GM06990 (cell line): ENCODE data around the gene CDH24.

Experiments used
- DNase-seq: peaks from one replicate; pipeline ENCODE4 v3.0.0-alpha.2; 2011; ENCODE audit not compliant: insufficient read length; ENCODE audit errors: extremely low read depth
- H3K27me3 ChIP-seq: replicated peaks from 2 replicates; pipeline ENCODE4 v1.6.0; 2011; ENCODE audit warnings: low read length; ENCODE audit not compliant: control insufficient read depth, insufficient read depth
- H3K36me3 ChIP-seq: 2 replicates; pipeline ENCODE4 v1.5.1; 2011; ENCODE audit warnings: low read length; ENCODE audit not compliant: control insufficient read depth, insufficient read depth
- H3K4me3 ChIP-seq: replicated peaks from 2 replicates; pipeline ENCODE4 v1.5.1; 2011; ENCODE audit warnings: low read depth, mild to moderate bottlenecking, control low read depth, low read length
- TF ChIP-seq, protein P1 (sequence below): IDR thresholded peaks from 2 replicates; pipeline ENCODE4 v1.5.1; 2011; ENCODE audit warnings: low read length, control low read depth, mild to moderate bottlenecking, inconsistent platforms; ENCODE audit not compliant: insufficient read depth, poor library complexity, severe bottlenecking

Gene CDH24

GRCh38 chr14:23023795-23024152 lies 33.5 kb downstream of the CDH24 start:
- DNase-seq = no peak
- TF ChIP-seq, protein P1, sequence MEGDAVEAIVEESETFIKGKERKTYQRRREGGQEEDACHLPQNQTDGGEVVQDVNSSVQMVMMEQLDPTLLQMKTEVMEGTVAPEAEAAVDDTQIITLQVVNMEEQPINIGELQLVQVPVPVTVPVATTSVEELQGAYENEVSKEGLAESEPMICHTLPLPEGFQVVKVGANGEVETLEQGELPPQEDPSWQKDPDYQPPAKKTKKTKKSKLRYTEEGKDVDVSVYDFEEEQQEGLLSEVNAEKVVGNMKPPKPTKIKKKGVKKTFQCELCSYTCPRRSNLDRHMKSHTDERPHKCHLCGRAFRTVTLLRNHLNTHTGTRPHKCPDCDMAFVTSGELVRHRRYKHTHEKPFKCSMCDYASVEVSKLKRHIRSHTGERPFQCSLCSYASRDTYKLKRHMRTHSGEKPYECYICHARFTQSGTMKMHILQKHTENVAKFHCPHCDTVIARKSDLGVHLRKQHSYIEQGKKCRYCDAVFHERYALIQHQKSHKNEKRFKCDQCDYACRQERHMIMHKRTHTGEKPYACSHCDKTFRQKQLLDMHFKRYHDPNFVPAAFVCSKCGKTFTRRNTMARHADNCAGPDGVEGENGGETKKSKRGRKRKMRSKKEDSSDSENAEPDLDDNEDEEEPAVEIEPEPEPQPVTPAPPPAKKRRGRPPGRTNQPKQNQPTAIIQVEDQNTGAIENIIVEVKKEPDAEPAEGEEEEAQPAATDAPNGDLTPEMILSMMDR = no peak
- H3K4me3 ChIP-seq = no peak overlapping the region
- H3K36me3 ChIP-seq = peaks cover 10% of the 10 kb centered on the region
- H3K27me3 ChIP-seq = no peaks in the 10 kb centered on the region

GRCh38 chr14:23023022-23023794 lies 34.1 kb downstream of the CDH24 start:
- no peaks in the 10 kb centered on the region for H3K27me3 ChIP-seq
- TF ChIP-seq, protein P1 = no peak
- H3K36me3 ChIP-seq = peaks cover 10% of the 10 kb centered on the region

GRCh38 chr14:23021889-23022442 lies 35.4 kb downstream of the CDH24 start:
- Histone ChIP-seq H3K4me3 (no peak overlapping the region), H3K27me3 (no peaks in the 10 kb centered on the region), H3K36me3 (peaks cover 10% of the 10 kb centered on the region)
- DNase-seq = no peak
- TF ChIP-seq, protein P1 = no peak

More at GRCh38 chr14:23023022-23023794, 34.1 kb downstream of the CDH24 start:
- no peak for DNase-seq
- H3K4me3 ChIP-seq = no peak overlapping the region

GRCh38 chr14:23021434-23021833 lies 35.9 kb downstream of the CDH24 start:
- Histone ChIP-seq H3K4me3 (no peak overlapping the region), H3K27me3 (no peaks in the 10 kb centered on the region), H3K36me3 (peaks cover 10% of the 10 kb centered on the region)
- TF ChIP-seq, protein P1 = no peak
- DNase-seq = no peak

- no peak for DNase-seq
- no peaks in the 10 kb centered on the region for H3K27me3 ChIP-seq
- TF ChIP-seq, protein P1 = no peak
- H3K36me3 ChIP-seq = peaks cover 9% of the 10 kb centered on the region
- H3K4me3 ChIP-seq = no peak overlapping the region
Measured at GRCh38 chr14:23020143-23021128, 36.9 kb downstream of the CDH24 start.
